Astrocyte (in vitro differentiated cells and primary cell): Measurements from ENCODE around the gene ITFG1. TPM values are rescaled to one million over a fixed set of nuclear protein-coding genes. Genes with fewer than 3 reads are reported as not detected.

ENCODE experiments used
- DNase-seq: peaks from one replicate; pipeline ENCODE4 v3.0.0-alpha.2; 2010; ENCODE audit warnings: low read depth
- FAIRE-seq: peaks from 2 replicates; lab custom pipeline; 2011; peaks lifted over from hg19 to GRCh38; lab: Jason Lieb, UNC
- H2AFZ ChIP-seq: 2 replicates; pipeline ENCODE4 v1.6.0; 2012; ENCODE audit warnings: low read depth, low read length, inconsistent platforms
- H3K27ac ChIP-seq: 2 replicates; pipeline ENCODE4 v1.5.1; 2011; ENCODE audit warnings: low read depth, low read length, inconsistent platforms
- H3K27me3 ChIP-seq: 2 replicates; pipeline ENCODE4 v1.6.0; 2011; ENCODE audit warnings: low read length, inconsistent platforms; ENCODE audit not compliant: insufficient read depth
- H3K36me3 ChIP-seq: 2 replicates; pipeline ENCODE4 v1.5.1; 2011; ENCODE audit warnings: low read length, inconsistent platforms; ENCODE audit not compliant: insufficient read depth
- H3K4me1 ChIP-seq: 2 replicates; pipeline ENCODE4 v1.5.1; 2011; ENCODE audit warnings: low read length, inconsistent platforms; ENCODE audit not compliant: insufficient read depth
- H3K4me2 ChIP-seq: 2 replicates; pipeline ENCODE4 v1.6.0; 2012; ENCODE audit warnings: low read length, inconsistent platforms
- H3K4me3 ChIP-seq: 2 replicates; pipeline ENCODE4 v1.5.1; 2011; ENCODE audit warnings: low read depth, mild to moderate bottlenecking, low read length, inconsistent platforms; ENCODE audit not compliant: insufficient read depth
- H3K79me2 ChIP-seq: 2 replicates; pipeline ENCODE4 v1.6.0; 2012; ENCODE audit warnings: mild to moderate bottlenecking, low read length, inconsistent platforms; ENCODE audit not compliant: insufficient read depth
- H3K9ac ChIP-seq: 2 replicates; pipeline ENCODE4 v1.6.0; 2012; ENCODE audit warnings: mild to moderate bottlenecking, low read length, inconsistent platforms
- H3K9me3 ChIP-seq: 2 replicates; pipeline ENCODE4 v1.5.1; 2012; ENCODE audit warnings: low read depth, mild to moderate bottlenecking, low read length, inconsistent platforms; ENCODE audit not compliant: insufficient read depth
- H4K20me1 ChIP-seq: 2 replicates; pipeline ENCODE4 v1.6.0; 2012; ENCODE audit warnings: low read length, inconsistent platforms; ENCODE audit not compliant: insufficient read depth
- H3K27ac Mint-ChIP-seq: one replicate; pipeline ENCODE4 v1.8.0; 2021; ENCODE audit warnings: mild to moderate bottlenecking, mixed read lengths; ENCODE audit not compliant: unreplicated experiment
- H3K27me3 Mint-ChIP-seq: one replicate; pipeline ENCODE4 v1.8.0; 2021; ENCODE audit warnings: low read depth, mixed read lengths; ENCODE audit not compliant: unreplicated experiment
- H3K36me3 Mint-ChIP-seq: one replicate; pipeline ENCODE4 v1.8.0; 2021; ENCODE audit warnings: low read depth, mixed read lengths; ENCODE audit not compliant: unreplicated experiment
- H3K4me1 Mint-ChIP-seq: one replicate; pipeline ENCODE4 v1.8.0; 2021; ENCODE audit warnings: low read depth, mixed read lengths; ENCODE audit not compliant: unreplicated experiment
- H3K4me3 Mint-ChIP-seq: one replicate; pipeline ENCODE4 v1.8.0; 2021; ENCODE audit warnings: mild to moderate bottlenecking, moderate library complexity, mixed read lengths; ENCODE audit not compliant: unreplicated experiment
- H3K9me3 Mint-ChIP-seq: one replicate; pipeline ENCODE4 v1.8.0; 2021; ENCODE audit warnings: mild to moderate bottlenecking, mixed read lengths; ENCODE audit not compliant: unreplicated experiment
- CTCF ChIP-seq: IDR thresholded peaks from 2 replicates; pipeline ENCODE4 v1.5.1; 2011; ENCODE audit warnings: low read depth, mild to moderate bottlenecking, inconsistent platforms, low read length, moderate library complexity; ENCODE audit not compliant: insufficient read depth
- EZH2 ChIP-seq: IDR thresholded peaks from 2 replicates; pipeline ENCODE4 v1.6.1; 2012; ENCODE audit warnings: mild to moderate bottlenecking, low read length, inconsistent platforms; ENCODE audit not compliant: insufficient read depth
- total RNA-seq: library from RNA; stranded (reverse); gene quantifications from 2 replicates; pipeline ENCODE4 v1.2.1, GENCODE V29; 2021

ITFG1 gene
- total RNA-seq, 1 donor from 2014 or later = 52.7 TPM

GRCh38 chr16:47250983-47251382 lies 209.9 kb downstream of the ITFG1 start:
- no peak overlapping the region for H3K4me3 Mint-ChIP-seq
- FAIRE-seq (no peak), DNase-seq (no peak)
- no peaks in the 10 kb centered on the region for H3K36me3 ChIP-seq
- H3K4me1 Mint-ChIP-seq = peaks cover 1% of the 10 kb centered on the region
- no peak overlapping the region for H3K27ac Mint-ChIP-seq
- H3K9ac ChIP-seq = no peak overlapping the region
- no peak overlapping the region for H3K4me3 ChIP-seq
- no peaks in the 10 kb centered on the region for H3K27me3 Mint-ChIP-seq
- TF ChIP-seq CTCF (no peak), EZH2 (no peak)
- no peaks in the 10 kb centered on the region for H3K4me1 ChIP-seq
- no peak overlapping the region for H3K4me2 ChIP-seq
- H3K79me2 ChIP-seq = no peaks in the 10 kb centered on the region
- H4K20me1 ChIP-seq = no peaks in the 10 kb centered on the region
- H2AFZ ChIP-seq = no peak overlapping the region
- H3K27me3 ChIP-seq = no peaks in the 10 kb centered on the region
- no peak overlapping the region for H3K27ac ChIP-seq
- H3K9me3 Mint-ChIP-seq = no peaks in the 10 kb centered on the region
- no peaks in the 10 kb centered on the region for H3K9me3 ChIP-seq
- H3K36me3 Mint-ChIP-seq = no peaks in the 10 kb centered on the region

- no peak for TF ChIP-seq CTCF
- TF ChIP-seq EZH2 = no peak
- Histone ChIP-seq H3K79me2 (no peaks in the 10 kb centered on the region), H3K9me3 (no peaks in the 10 kb centered on the region), H3K9ac (no peak overlapping the region), H3K4me2 (no peak overlapping the region), H3K4me1 (no peaks in the 10 kb centered on the region), H3K36me3 (no peaks in the 10 kb centered on the region), H2AFZ (no peak overlapping the region), H4K20me1 (no peaks in the 10 kb centered on the region), H3K27me3 (no peaks in the 10 kb centered on the region), H3K4me3 (no peak overlapping the region), H3K27ac (no peak overlapping the region)
- H3K36me3 Mint-ChIP-seq = no peaks in the 10 kb centered on the region
- FAIRE-seq = peak; percentile 59
- no peak overlapping the region for H3K27ac Mint-ChIP-seq
- no peaks in the 10 kb centered on the region for H3K9me3 Mint-ChIP-seq
- peaks cover 1% of the 10 kb centered on the region for H3K4me1 Mint-ChIP-seq
- H3K4me3 Mint-ChIP-seq = no peak overlapping the region
- H3K27me3 Mint-ChIP-seq = no peaks in the 10 kb centered on the region
- DNase-seq = no peak
These were observed 213.2 kb downstream of the ITFG1 start for GRCh38 chr16:47247690-47248089.

GRCh38 chr16:47244206-47244605 lies 216.7 kb downstream of the ITFG1 start:
- H3K4me3 ChIP-seq = no peak overlapping the region
- Mint-ChIP-seq H3K9me3 (no peaks in the 10 kb centered on the region), H3K27ac (no peak overlapping the region), H3K4me1 (no peaks in the 10 kb centered on the region), H3K27me3 (no peaks in the 10 kb centered on the region), H3K36me3 (no peaks in the 10 kb centered on the region), H3K4me3 (no peak overlapping the region)
- H3K4me1 ChIP-seq = no peaks in the 10 kb centered on the region
- H3K4me2 ChIP-seq = no peak overlapping the region
- no peaks in the 10 kb centered on the region for H4K20me1 ChIP-seq
- no peaks in the 10 kb centered on the region for H3K79me2 ChIP-seq
- no peak overlapping the region for H2AFZ ChIP-seq
- no peaks in the 10 kb centered on the region for H3K27me3 ChIP-seq
- no peak overlapping the region for H3K9ac ChIP-seq
- TF ChIP-seq CTCF (no peak), EZH2 (no peak)
- DNase-seq = no peak
- no peaks in the 10 kb centered on the region for H3K36me3 ChIP-seq
- no peaks in the 10 kb centered on the region for H3K9me3 ChIP-seq
- no peak overlapping the region for H3K27ac ChIP-seq
- FAIRE-seq = no peak
